HEK293 (cell line): ENCODE results near the gene OMD.

Source experiments
- CTCF ChIA-PET: fragments of 350-600 bp; formaldehyde crosslinking; extraction: SDS; loops from one replicate; lab custom pipeline; 2021; ENCODE audit warnings: antibody characterized with exemption; lab: Yijun Ruan, JAX
- POLR2A ChIA-PET: fragments of 300-600 bp; formaldehyde crosslinking; extraction: SDS; loops from one replicate; lab custom pipeline; 2020; ENCODE audit warnings: antibody characterized with exemption, inconsistent platforms; lab: Yijun Ruan, JAX
- H3K27ac ChIP-seq: fragments of 200-500 bp; sonication (Bioruptor generic); 2 replicates; pipeline ENCODE4 v1.5.1; 2014; ENCODE audit warnings: low read depth, low read length, control low read depth, inconsistent platforms; ENCODE audit errors: extremely low read depth
- H3K36me3 ChIP-seq, 2 experiments: fragments of 200-500 bp in 1 of 2; sonication (Bioruptor generic) in 1 of 2; 1 replicate in 1 of 2; 2 replicates in 1 of 2; pipeline ENCODE4 v1.5.1; 2014 to 2017; ENCODE audit warnings: inconsistent platforms in 2 of 2, low read length in 2 of 2; ENCODE audit not compliant: control insufficient read depth in 2 of 2, insufficient read depth in 1 of 2
- H3K4me1 ChIP-seq: fragments of 200-500 bp; sonication (Bioruptor generic); 2 replicates; pipeline ENCODE4 v1.5.1; 2014; ENCODE audit warnings: mild to moderate bottlenecking, low read length, inconsistent platforms; ENCODE audit not compliant: control insufficient read depth, insufficient read depth
- H3K4me3 ChIP-seq: 2 replicates; pipeline ENCODE4 v1.5.1; 2011; ENCODE audit warnings: low read depth, mild to moderate bottlenecking, control low read depth, low read length, moderate library complexity
- H3K9me3 ChIP-seq: fragments of 200-500 bp; sonication (Bioruptor generic); 2 replicates; pipeline ENCODE4 v1.5.1; 2014; ENCODE audit warnings: low read depth, low read length, inconsistent platforms; ENCODE audit not compliant: control insufficient read depth, insufficient read depth
- PRDM6 ChIP-seq: fragments of 450-650 bp; formaldehyde crosslinking; IDR thresholded peaks from 2 replicates; pipeline ENCODE4 v1.5.1; 2017; ENCODE audit warnings: missing biosample characterization, missing genetic modification characterization
- SP2 ChIP-seq: fragments of 450-650 bp; formaldehyde crosslinking; IDR thresholded peaks from 2 replicates; pipeline ENCODE4 v1.5.1; 2016; ENCODE audit warnings: missing biosample characterization, missing genetic modification characterization
- SP7 ChIP-seq: fragments of 450-650 bp; formaldehyde crosslinking; IDR thresholded peaks from 2 replicates; pipeline ENCODE4 v1.5.1; 2016; ENCODE audit warnings: missing biosample characterization, missing genetic modification characterization
- TSHZ1 ChIP-seq: fragments of 450-650 bp; formaldehyde crosslinking; IDR thresholded peaks from 2 replicates; pipeline ENCODE4 v1.5.1; 2016; ENCODE audit warnings: missing biosample characterization, missing genetic modification characterization, borderline replicate concordance
- ZBTB11 ChIP-seq: fragments of 450-650 bp; formaldehyde crosslinking; conservative IDR thresholded peaks from 2 replicates; pipeline ENCODE4 v1.5.1; 2016; ENCODE audit warnings: low read depth, missing biosample characterization, missing genetic modification characterization
- ZBTB7A ChIP-seq: fragments of 450-650 bp; formaldehyde crosslinking; IDR thresholded peaks from 2 replicates; pipeline ENCODE4 v1.5.1; 2016; ENCODE audit warnings: low read depth, missing biosample characterization, missing genetic modification characterization
- ZBTB8A ChIP-seq: fragments of 450-650 bp; formaldehyde crosslinking; IDR thresholded peaks from 2 replicates; pipeline ENCODE4 v1.5.1; 2016; ENCODE audit warnings: missing biosample characterization, missing genetic modification characterization
- ZNF23 ChIP-seq: fragments of 450-650 bp; formaldehyde crosslinking; IDR thresholded peaks from 2 replicates; pipeline ENCODE4 v1.5.1; 2016; ENCODE audit warnings: missing biosample characterization, missing genetic modification characterization, borderline replicate concordance
- ZNF292 ChIP-seq: fragments of 450-650 bp; formaldehyde crosslinking; IDR thresholded peaks from 2 replicates; pipeline ENCODE4 v1.5.1; 2016; ENCODE audit warnings: low read depth, missing biosample characterization, missing genetic modification characterization, borderline replicate concordance
- ZNF48 ChIP-seq: fragments of 450-650 bp; formaldehyde crosslinking; IDR thresholded peaks from 2 replicates; pipeline ENCODE4 v1.5.1; 2016; ENCODE audit warnings: missing biosample characterization, missing genetic modification characterization
- ZNF513 ChIP-seq: fragments of 450-650 bp; IDR thresholded peaks from 2 replicates; pipeline ENCODE4 v1.5.1; 2018; ENCODE audit warnings: missing biosample characterization, missing genetic modification characterization
- ZNF529 ChIP-seq: fragments of 450-650 bp; formaldehyde crosslinking; IDR thresholded peaks from 2 replicates; pipeline ENCODE4 v1.5.1; 2017; ENCODE audit warnings: missing genetic modification characterization, missing biosample characterization; ENCODE audit not compliant: insufficient replicate concordance
- ZNF585B ChIP-seq: fragments of 450-650 bp; formaldehyde crosslinking; IDR thresholded peaks from 2 replicates; pipeline ENCODE4 v1.5.1; 2016; ENCODE audit warnings: missing biosample characterization, missing genetic modification characterization
- ZNF629 ChIP-seq: fragments of 450-650 bp; formaldehyde crosslinking; IDR thresholded peaks from 2 replicates; pipeline ENCODE4 v1.5.1; 2017; ENCODE audit warnings: missing biosample characterization, missing genetic modification characterization
- ZNF792 ChIP-seq: fragments of 450-650 bp; formaldehyde crosslinking; IDR thresholded peaks from 2 replicates; pipeline ENCODE4 v1.5.1; 2016; ENCODE audit warnings: missing biosample characterization, missing genetic modification characterization

Gene OMD

GRCh38 chr9:92385001-92385400 is 39.3 kb downstream of the OMD start:
- H3K4me3 ChIP-seq = no peak overlapping the region
- no peak overlapping the region for H3K27ac ChIP-seq
- H3K36me3 ChIP-seq = no peaks in the 10 kb centered on the region
- no peaks in the 10 kb centered on the region for H3K9me3 ChIP-seq
- CTCF ChIA-PET = interaction anchor here (0.6 to 0.7 kb wide), 2 partner anchors 20 to 1178 kb away, joined by 3 read pairs; no protein-coding TSS in a partner anchor
- peaks cover 7% of the 10 kb centered on the region for H3K4me1 ChIP-seq
- TF ChIP-seq ZNF585B (tag by site-specific recombination) = no peak
- TF ChIP-seq ZBTB8A (tag by site-specific recombination) = no peak
- no peak for TF ChIP-seq ZNF513 (tag by site-specific recombination)
- no peak for TF ChIP-seq SP2
- no peak for TF ChIP-seq ZBTB11
- TF ChIP-seq ZBTB7A (tag by site-specific recombination) = no peak
- no peak for TF ChIP-seq ZNF292 (tag by site-specific recombination)
- TF ChIP-seq ZNF48 = no peak
- TF ChIP-seq ZNF529 (tag by site-specific recombination) = no peak
- POLR2A ChIA-PET = interaction anchor here (0.7 to 1.1 kb wide), 3 partner anchors 8 to 60 kb away, joined by 3 read pairs; partner anchors contain the start of genes CENPP and NOL8

- Histone ChIP-seq H3K36me3 (no peaks in the 10 kb centered on the region), H3K27ac (no peak overlapping the region), H3K4me3 (no peak overlapping the region), H3K9me3 (no peaks in the 10 kb centered on the region), H3K4me1 (peaks cover 7% of the 10 kb centered on the region)
- CTCF ChIA-PET = interaction anchor here (0.7 kb wide), 1 partner anchor 21 kb away, joined by 3 read pairs; no protein-coding TSS in a partner anchor
- no peak for TF ChIP-seq ZNF629 (tag by site-specific recombination)
- TF ChIP-seq PRDM6 (tag by site-specific recombination) = peak; percentile 52
- no peak for TF ChIP-seq ZNF792 (tag by site-specific recombination)
- TF ChIP-seq TSHZ1 (tag by site-specific recombination) = no peak
- 0 out of 2 replicates have a peak, but pooled peaks have one; percentile 12 for TF ChIP-seq SP7
- TF ChIP-seq ZNF23 (tag by site-specific recombination) = no peak
- POLR2A ChIA-PET = interaction anchor here (0.7 to 1.1 kb wide), 2 partner anchors 10 to 59 kb away, joined by 3 read pairs; partner anchors contain the start of genes CENPP and NOL8
These were observed 39.9 kb downstream of the OMD start for GRCh38 chr9:92384375-92384774.
